HepG2 (cell line): ENCODE data around the gene SLC51B. TPM values are rescaled to one million over a fixed set of nuclear protein-coding genes. Genes with fewer than 3 reads are reported as not detected.

Source experiments
- ATAC-seq: fragments of 200-7000 bp; cut with Tn5 transposase; 3 replicates; pipeline ENCODE4 v1.9.1; 2020; ENCODE audit warnings: mild to moderate bottlenecking, moderate library complexity
- BruUV-seq: library from RNA; stranded (reverse); fragments of 400-500 nt; replicated peaks from 2 replicates; lab custom pipeline; 2021; lab: Mats Ljungman, UMichigan
- CTCF ChIA-PET: fragments of 300-600 bp; formaldehyde crosslinking; extraction: SDS; loops from one replicate; lab custom pipeline; 2021; ENCODE audit warnings: low total read pairs, inconsistent platforms, low intra/inter-chr PET ratio; lab: Yijun Ruan, JAX
- POLR2A ChIA-PET: fragments of 350-600 bp; sonication (Branson Sonifier 250); formaldehyde crosslinking; loops from one replicate; lab custom pipeline; 2020; ENCODE audit warnings: antibody characterized with exemption, inconsistent platforms; lab: Yijun Ruan, JAX
- DNase-seq: peaks from one replicate; pipeline ENCODE4 v3.0.0-alpha.2; 2015; ENCODE audit warnings: low spot score
- FAIRE-seq: peaks from 3 replicates; lab custom pipeline; 2011; peaks lifted over from hg19 to GRCh38; lab: Jason Lieb, UNC
- H2AFZ ChIP-seq: one replicate; pipeline ENCODE4 v1.6.1; 2011; ENCODE audit warnings: low read length, inconsistent platforms
- H3K27ac ChIP-seq: fragments of 300-600 bp; 3 replicates; pipeline ENCODE4 v1.8.0; 2011; ENCODE audit warnings: mixed run types, mild to moderate bottlenecking, mixed read lengths, low read length, inconsistent platforms; ENCODE audit not compliant: insufficient read depth; ENCODE audit errors: extremely low read length
- H3K27me3 ChIP-seq, 2 experiments: fragments of 200-600 bp in 1 of 2; 2 replicates in 1 of 2; 3 replicates in 1 of 2; pipeline versions ENCODE4 v1.6.0 to v1.8.0; 2011; ENCODE audit warnings: low read length in 2 of 2, mild to moderate bottlenecking in 2 of 2, moderate library complexity in 2 of 2, inconsistent platforms in 1 of 2; ENCODE audit not compliant: insufficient read depth in 2 of 2, control insufficient read depth in 1 of 2
- H3K36me3 ChIP-seq, 2 experiments: fragments of 200-600 bp in 1 of 2; replicated peaks in 1 of 2; 2 replicates in 1 of 2; 3 replicates in 1 of 2; pipeline versions ENCODE4 v1.5.1 to v1.8.0; 2011; ENCODE audit warnings: low read length in 2 of 2, inconsistent platforms in 1 of 2; ENCODE audit not compliant: insufficient read depth in 2 of 2, control insufficient read depth in 1 of 2
- H3K4me1 ChIP-seq: 2 replicates; pipeline ENCODE4 v1.5.1; 2012; ENCODE audit warnings: low read length, inconsistent platforms; ENCODE audit not compliant: insufficient read depth
- H3K4me2 ChIP-seq: 2 replicates; pipeline ENCODE4 v1.6.0; 2011; ENCODE audit warnings: low read depth, low read length, inconsistent platforms
- H3K4me3 ChIP-seq, 3 experiments: fragments of 200-600 bp in 1 of 3; sonication (generic), shearing (Covaris generic) in 1 of 3; replicated peaks in 1 of 3; 2 replicates each; pipeline ENCODE4 v1.5.1; 2011 to 2016; ENCODE audit warnings: low read length in 3 of 3, inconsistent platforms in 2 of 3, low read depth in 2 of 3, mild to moderate bottlenecking in 2 of 3, control low read depth in 1 of 3, mixed read lengths in 1 of 3; ENCODE audit not compliant: insufficient read depth in 1 of 3
- H3K79me2 ChIP-seq: one replicate; pipeline ENCODE4 v1.6.1; 2011; ENCODE audit warnings: low read length, inconsistent platforms; ENCODE audit not compliant: insufficient read depth
- H3K9ac ChIP-seq: 2 replicates; pipeline ENCODE4 v1.6.0; 2011; ENCODE audit warnings: mild to moderate bottlenecking, low read depth, low read length, inconsistent platforms; ENCODE audit not compliant: insufficient read depth
- H3K9me3 ChIP-seq: 2 replicates; pipeline ENCODE4 v1.5.1; 2012; ENCODE audit warnings: mild to moderate bottlenecking, low read length
- H4K20me1 ChIP-seq: 2 replicates; pipeline ENCODE4 v1.6.0; 2011; ENCODE audit warnings: inconsistent platforms, mild to moderate bottlenecking, low read length, moderate library complexity; ENCODE audit not compliant: insufficient read depth
- RAD21 ChIP-seq: fragments of 450-650 bp; formaldehyde crosslinking; IDR thresholded peaks from 2 replicates; pipeline ENCODE4 v1.5.0; 2020; ENCODE audit warnings: mild to moderate bottlenecking
- SMC3 ChIP-seq: IDR thresholded peaks from 2 replicates; pipeline ENCODE4 v1.6.1; 2011; ENCODE audit warnings: low read length, improper control_type of control experiment
- STAG1 ChIP-seq: sonication (generic); formaldehyde crosslinking; IDR thresholded peaks from 2 replicates; pipeline ENCODE4 v1.4.0; 2020; ENCODE audit warnings: missing genetic modification reagents
- ZNF143 ChIP-seq: sonication (generic); formaldehyde crosslinking; IDR thresholded peaks from 2 replicates; pipeline ENCODE4 v1.4.0; 2020; ENCODE audit warnings: missing genetic modification reagents
- WGBS: methylation state at CpG from one replicate; pipeline ENCODE4 v1.1.6; 2017; ENCODE audit warnings: low lambda C conversion rate; 5-methylcytosine and 5-hydroxymethylcytosine counted together
- in situ Hi-C: cut with HindIII; loops from 2 replicates; pipeline ENCODE4 v1.10.0; 2017; ENCODE audit warnings: low pct_unique_long_range_greater_than_20kb; ENCODE audit not compliant: extremely low pct_ligation_motif_present
- intact Hi-C: fragments of 100-400 bp; cut with micrococcal nuclease; formaldehyde crosslinking; loops from one replicate; pipeline ENCODE4 v1.10.0; 2022; ENCODE audit not compliant: unreplicated experiment
- polyA plus RNA-seq, 8 experiments: library from polyadenylated mRNA; depleted of rRNA in 3 of 8; stranded (reverse) in 7 of 8; unstranded in 1 of 8; fragments of >200 nt; fragmentation: Illumina TruSeq in 4 of 8; extraction: Trizol in 4 of 8; gene quantifications; 2 replicates each; pipeline versions ENCODE4 v1.2.1 to v1.2.3, GENCODE V29; 2011 to 2016; ENCODE audit warnings: low read depth in 4 of 8, missing spikeins in 1 of 8, mixed read lengths in 1 of 8; ENCODE audit not compliant: insufficient read depth in 1 of 8
- total RNA-seq, 5 experiments: library from RNA; depleted of rRNA; stranded (reverse); fragments of >200 nt; fragmentation: Illumina TruSeq; extraction: Trizol; gene quantifications; 2 replicates each; pipeline ENCODE4 v1.2.3, GENCODE V29; 2016; ENCODE audit warnings: low read depth in 1 of 5
- TF ChIP-seq, protein P1 (sequence below): sonication (generic); formaldehyde crosslinking; IDR thresholded peaks from 2 replicates; pipeline ENCODE4 v1.5.0; 2020; ENCODE audit warnings: mild to moderate bottlenecking, missing genetic modification reagents, moderate library complexity

SLC51B gene
- total and polyA plus RNA-seq, 2 of the 13 experiments (the other 11 are each of a cell fraction or from before 2014, with no cell fraction given) = 14.9 to 17.1 TPM

DNA sequence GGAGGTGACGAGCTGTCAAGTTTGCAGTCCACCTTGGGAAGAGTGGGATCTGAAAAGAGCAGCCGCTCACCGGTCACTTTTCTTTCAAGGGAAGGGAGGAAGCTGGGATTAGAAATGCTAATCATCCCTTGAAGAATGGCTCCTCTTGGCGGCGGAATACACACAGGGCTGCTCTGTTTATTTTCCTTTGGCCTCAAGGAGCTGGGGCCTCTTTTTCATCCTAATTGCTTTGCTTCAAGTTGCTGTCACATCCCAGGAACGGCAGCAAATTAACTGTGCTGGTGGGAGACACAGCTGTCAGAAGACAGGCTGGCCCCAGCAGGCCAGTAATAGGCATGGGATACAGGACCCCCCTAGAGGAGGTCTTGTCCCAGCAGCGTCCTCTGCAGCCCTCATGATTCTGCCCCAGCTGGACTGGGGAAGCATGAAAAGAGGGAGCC lies 38.1 kb downstream of the SLC51B start:
- Histone ChIP-seq H3K4me2 (peak overlapping the region; percentile 9), H2AFZ (no peak overlapping the region), H3K27ac (no peak overlapping the region), H3K9ac (no peak overlapping the region), H3K9me3 (no peaks in the 10 kb centered on the region), H3K36me3 (no peaks in the 10 kb centered on the region), H4K20me1 (no peaks in the 10 kb centered on the region), H3K4me1 (peaks cover 94% of the 10 kb centered on the region), H3K27me3 (peaks cover 0 to 21% of the 10 kb centered on the region in 2 experiments; a peak in 2 of 5 replicates), H3K79me2 (no peaks in the 10 kb centered on the region), H3K4me3 (no peak overlapping the region)
- 3% methylated on average over 7 of the region's 7 CpGs for WGBS
- DNase-seq = no peak
- intact Hi-C loops = loop anchor here (2.0 kb wide), 1 partner anchor 28 kb away; no protein-coding TSS in a partner anchor
- FAIRE-seq = no peak
- in situ Hi-C loops = loop anchor here (10.0 kb wide), 1 partner anchor 48 kb away; no protein-coding TSS in a partner anchor
- ATAC-seq = no peak
- no TSS peak for BruUV-seq
- peak; percentile 51 for TF ChIP-seq STAG1 (CRISPR knock-in tag)
- TF ChIP-seq, protein P1, sequence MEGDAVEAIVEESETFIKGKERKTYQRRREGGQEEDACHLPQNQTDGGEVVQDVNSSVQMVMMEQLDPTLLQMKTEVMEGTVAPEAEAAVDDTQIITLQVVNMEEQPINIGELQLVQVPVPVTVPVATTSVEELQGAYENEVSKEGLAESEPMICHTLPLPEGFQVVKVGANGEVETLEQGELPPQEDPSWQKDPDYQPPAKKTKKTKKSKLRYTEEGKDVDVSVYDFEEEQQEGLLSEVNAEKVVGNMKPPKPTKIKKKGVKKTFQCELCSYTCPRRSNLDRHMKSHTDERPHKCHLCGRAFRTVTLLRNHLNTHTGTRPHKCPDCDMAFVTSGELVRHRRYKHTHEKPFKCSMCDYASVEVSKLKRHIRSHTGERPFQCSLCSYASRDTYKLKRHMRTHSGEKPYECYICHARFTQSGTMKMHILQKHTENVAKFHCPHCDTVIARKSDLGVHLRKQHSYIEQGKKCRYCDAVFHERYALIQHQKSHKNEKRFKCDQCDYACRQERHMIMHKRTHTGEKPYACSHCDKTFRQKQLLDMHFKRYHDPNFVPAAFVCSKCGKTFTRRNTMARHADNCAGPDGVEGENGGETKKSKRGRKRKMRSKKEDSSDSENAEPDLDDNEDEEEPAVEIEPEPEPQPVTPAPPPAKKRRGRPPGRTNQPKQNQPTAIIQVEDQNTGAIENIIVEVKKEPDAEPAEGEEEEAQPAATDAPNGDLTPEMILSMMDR (CRISPR knock-in tag) = peak; percentile 46
- TF ChIP-seq SMC3 = peak; percentile 45
- no peak for TF ChIP-seq ZNF143 (CRISPR knock-in tag)
- peak; percentile 19; the same call in 1 of the 2 replicates for TF ChIP-seq RAD21 (CRISPR knock-in tag)
- ChIA-PET POLR2A (interaction anchor here (0.9 to 1.8 kb wide), 2 partner anchors 28 to 29 kb away, joined by 3 to 6 read pairs; no protein-coding TSS in a partner anchor), CTCF (interaction anchor here (0.8 to 6.7 kb wide), 3 partner anchors 28 to 51 kb away, joined by 3 to 54 read pairs (median 10); no protein-coding TSS in a partner anchor)
